HG03135 (cell line): ENCODE measurements around the gene UCK2.

Experiments used
- ATAC-seq: cut with Tn5 transposase; IDR thresholded peaks from one replicate; pipeline ENCODE4 v1.9.1; 2021; ENCODE audit warnings: mild to moderate bottlenecking, moderate library complexity; ENCODE audit not compliant: unreplicated experiment

Gene UCK2

DNA sequence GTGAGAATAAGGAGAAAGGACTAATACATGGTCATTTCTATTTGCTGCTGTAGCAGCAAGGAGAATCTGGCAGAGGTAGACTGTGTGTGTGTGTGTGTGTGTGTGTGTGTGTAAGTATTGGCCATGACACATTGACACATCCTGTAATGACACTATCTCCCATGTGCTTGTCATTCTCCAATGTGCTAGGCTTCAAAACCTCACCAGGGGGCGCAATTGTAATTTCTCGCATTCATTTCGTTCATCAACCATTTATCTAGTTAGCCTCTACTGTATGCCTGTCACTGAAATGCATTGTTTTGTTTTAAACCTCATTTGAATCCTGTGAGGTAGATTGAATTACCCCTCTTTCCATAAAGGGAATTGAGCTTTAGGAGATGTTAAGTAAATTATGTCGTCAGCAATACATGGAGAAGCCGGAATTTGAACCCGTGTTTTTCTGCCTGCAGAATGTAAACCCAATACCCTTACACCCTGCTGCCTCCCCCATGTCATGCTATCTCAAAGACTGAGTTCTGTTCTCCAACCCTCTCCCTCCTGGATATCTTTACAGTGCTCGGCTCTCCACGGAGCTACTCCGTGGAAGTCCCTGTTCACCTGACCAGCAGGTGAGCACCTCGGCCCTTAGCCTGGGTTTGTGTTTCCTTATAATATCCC is 100.8 kb downstream of the UCK2 start:
- no peak for ATAC-seq

DNA sequence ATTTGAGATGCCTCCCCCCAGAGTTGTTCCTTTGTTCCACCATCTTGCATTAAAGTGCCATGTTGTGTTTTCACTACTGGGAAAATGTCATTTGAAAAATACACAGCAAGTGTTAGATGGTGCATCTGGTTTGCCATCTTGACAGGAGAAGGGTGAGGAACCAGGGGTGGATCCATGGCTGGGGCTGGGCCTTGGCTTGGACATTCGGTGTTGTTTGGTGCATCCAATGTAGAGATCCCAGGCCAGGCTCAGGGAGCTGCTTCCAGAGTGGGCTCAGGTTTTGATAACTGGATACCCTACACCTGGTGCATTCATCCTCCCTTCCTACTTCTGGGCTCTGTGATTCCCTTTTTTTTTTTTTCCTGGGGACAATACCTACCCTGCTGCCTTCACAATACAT is 103.5 kb downstream of the UCK2 start:
- no peak for ATAC-seq

DNA sequence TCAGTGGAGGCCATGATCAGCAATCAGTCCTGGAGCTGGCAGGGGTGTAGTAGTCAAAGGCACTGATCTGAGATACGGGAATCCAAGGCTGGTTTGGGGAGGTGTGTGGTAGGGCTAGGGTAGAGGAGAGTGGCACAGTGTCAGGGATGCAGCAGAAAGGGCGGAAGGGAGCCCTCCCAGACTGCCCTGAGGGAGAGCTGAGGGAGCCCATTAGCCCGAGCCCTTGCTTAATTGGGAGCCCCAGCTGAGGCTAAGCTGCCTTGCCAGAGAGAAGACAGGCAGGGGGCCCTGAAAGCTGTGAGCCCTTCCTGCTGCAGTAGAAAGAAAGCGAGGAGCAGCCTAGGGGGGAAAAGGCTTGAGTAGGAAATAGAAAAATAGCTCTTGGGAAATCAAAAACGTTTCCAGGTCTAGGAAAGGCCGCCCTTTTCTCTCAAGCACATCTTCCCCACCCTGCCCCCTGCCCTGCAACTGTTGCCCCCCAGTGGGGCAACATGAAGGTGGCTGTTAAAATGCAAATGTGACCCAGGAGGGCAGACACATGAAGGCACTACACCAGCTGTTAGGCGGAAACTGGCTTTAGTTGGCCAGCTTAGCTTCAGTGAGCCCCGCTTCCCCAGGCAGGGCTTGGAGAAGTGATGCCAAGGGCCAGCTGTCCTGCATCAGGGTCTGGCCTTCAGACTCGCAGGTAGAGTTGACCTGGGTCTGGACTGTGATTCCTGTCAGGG is 106.2 kb downstream of the UCK2 start:
- ATAC-seq, result no peak

DNA sequence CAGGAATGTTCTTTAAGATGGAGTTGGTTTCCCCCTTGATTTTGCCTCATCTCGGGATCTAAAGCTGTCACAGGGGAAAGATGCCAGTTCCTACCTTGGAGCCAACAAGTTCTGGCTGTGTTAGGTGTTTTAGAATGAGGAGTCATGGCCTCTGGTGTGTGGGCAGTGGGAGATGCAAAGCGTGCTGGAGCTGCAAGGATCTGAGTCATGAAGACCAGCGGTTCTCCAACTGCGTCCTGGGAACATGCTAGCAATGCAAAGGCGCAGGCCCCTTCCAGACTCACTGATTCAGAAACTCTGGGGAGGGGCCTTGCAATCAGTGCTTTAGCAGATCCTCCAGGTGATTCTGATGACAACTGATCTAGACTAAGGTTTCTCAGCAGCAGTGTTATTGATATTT is 109.1 kb downstream of the UCK2 start:
- ATAC-seq, result no peak

DNA sequence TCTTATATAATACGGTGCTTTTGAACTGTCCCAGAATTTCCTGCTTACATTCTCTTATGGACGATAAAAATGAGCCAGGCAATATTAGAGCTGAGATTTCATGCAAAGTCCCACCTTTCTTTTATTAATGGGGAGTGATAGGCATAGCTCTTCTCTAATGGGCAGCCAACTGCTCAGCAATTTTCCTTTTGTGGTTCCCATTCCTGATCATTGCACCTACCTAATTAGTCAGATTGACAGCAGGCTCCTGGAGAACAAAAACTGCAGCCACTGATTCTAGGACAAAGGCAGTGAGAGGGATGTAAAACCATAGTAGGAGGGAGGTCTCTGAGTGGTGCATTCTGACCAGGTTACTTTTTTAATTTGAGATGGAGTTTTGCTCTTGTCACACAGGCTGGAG is 110.4 kb downstream of the UCK2 start:
- ATAC-seq, result no peak

DNA sequence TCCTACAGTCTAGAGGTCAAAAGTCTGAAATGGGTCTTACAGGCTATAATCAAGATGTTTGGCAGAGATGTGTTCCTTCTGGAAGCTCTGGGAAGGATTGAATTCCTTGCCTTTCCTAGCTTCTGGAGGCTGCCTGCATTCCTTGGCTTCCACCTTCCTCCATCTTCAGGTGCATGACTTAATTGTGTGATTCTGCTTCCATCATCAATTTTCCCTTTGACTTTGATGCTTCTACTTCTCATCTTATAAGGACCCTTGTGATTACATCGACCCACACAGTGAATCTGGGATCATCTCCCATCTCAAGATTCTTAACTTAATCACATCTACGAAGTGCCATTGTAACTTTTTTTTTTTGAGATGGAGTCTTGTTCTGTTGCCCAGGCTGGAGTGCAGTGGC is 111.4 kb downstream of the UCK2 start:
- no peak for ATAC-seq

DNA sequence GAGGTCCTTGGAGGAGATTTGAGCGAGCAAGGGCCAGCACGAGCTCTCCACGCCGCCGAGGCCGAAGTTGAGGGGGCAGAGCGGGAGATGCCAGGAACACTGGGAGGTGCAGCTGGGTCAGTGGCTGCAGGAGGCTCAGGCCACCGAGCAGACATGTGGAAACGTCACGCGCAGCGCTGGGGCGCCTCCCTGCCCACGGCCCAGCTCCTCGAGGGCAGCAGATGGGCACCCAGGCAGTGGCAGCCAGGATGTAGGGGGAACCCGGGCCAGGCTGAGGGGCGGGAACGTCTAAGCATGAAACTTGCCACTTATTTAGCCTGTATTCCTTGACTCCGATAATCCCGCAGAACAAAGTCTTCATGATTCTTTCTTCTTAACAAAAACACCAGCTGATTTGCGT is 114.1 kb downstream of the UCK2 start:
- no peak for ATAC-seq

DNA sequence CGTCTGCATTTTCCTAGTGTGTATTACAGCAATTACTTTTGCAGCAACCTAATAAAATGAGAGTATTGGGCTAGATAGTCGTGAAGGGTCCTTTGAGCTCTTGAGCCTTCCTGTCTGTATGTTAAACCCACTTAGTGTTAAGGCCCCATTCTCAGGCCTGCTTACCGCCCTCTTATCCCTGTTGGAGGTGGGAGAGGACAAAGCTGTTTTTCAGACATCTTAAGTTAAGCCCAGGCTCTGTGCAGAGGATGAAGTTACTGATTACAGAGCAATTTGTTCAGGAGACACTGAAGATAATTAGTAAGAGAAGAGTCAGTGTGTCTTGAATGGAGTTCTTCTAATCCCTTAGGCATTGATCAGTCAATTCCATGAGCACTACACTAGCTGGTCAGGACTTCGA is 114.6 kb downstream of the UCK2 start:
- ATAC-seq, result no peak

DNA sequence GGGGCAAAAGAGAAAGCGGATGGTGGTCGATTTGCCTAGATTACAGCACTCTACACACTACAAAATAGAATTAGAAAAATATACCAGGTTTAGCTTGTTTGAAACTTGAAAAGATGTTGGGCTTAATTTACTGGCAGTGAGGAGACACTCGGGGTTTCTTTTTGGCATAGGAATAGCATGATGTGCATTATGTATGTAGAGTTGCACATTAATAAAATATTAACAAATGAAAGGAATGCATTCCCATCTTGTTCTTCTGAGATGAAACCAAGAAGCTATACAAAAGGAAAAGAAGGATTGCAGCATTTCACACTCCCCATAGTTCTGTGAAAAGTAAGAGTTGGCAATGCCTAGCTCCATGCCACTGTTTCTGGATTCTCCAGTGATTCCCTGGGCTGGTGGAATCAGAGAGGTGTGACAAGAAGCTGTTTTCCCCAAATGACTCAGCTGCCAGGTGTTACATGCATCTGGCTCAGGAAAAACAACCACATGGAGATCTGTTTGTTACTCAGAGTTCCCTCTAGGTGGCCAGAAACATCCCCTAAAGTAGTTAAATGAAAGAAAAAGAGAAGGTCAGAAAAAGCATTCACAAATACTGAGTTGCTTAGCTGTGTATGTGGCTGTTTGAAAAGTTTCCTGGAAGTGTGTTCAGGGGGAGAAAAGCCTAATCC is 115.6 kb downstream of the UCK2 start:
- no peak for ATAC-seq

DNA sequence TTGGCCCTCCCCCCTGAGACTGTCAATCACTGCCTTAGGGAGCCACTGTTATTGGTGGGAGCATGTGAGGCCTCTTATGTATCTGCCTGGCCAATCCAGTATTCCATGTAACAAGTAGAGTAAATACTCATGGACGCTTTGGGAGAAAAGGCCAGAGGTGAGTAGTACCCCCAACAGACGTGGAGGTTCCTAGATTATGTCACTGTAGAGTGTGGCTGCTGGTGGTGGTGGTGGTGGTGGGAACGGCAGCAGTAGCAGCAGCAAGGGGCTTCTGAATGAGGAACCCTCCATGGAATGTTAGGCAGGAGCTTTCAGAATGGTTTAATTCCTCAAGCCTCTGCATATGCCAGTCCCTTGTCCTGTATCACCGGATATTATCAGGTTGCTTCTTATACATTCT is 118.5 kb downstream of the UCK2 start:
- ATAC-seq, result no peak

DNA sequence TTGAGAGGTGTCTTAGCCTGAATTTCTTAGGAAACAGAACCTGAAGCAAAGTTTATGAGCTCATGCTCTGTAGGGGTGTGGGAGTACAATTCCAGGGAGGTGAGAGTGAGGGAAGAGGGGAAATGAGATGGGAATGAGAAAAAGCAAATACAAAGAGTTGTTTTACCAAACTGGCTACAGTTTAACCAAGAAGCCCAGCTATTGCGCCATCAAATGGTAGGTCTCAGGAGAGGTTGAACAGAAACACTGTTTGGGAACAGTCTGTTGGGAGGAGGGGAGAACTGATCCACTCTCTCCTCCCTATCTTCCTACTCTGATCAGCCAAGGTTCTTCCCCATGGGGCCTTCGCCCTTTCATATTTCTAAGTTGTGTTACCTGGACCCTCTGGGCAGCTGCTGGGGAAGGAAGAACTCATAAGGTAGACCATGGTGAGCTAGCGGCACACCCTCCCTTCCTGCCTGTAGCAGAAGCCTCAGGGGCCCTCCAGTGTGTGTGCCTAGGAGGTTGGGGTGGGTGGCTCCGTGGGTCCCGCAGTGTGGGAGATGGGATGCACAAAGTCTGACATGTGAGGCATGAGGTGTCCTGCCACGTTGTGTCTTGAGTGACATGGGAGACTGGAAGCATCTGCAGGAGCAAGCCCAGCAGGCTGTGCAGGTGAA is 120.5 kb downstream of the UCK2 start:
- no peak for ATAC-seq

DNA sequence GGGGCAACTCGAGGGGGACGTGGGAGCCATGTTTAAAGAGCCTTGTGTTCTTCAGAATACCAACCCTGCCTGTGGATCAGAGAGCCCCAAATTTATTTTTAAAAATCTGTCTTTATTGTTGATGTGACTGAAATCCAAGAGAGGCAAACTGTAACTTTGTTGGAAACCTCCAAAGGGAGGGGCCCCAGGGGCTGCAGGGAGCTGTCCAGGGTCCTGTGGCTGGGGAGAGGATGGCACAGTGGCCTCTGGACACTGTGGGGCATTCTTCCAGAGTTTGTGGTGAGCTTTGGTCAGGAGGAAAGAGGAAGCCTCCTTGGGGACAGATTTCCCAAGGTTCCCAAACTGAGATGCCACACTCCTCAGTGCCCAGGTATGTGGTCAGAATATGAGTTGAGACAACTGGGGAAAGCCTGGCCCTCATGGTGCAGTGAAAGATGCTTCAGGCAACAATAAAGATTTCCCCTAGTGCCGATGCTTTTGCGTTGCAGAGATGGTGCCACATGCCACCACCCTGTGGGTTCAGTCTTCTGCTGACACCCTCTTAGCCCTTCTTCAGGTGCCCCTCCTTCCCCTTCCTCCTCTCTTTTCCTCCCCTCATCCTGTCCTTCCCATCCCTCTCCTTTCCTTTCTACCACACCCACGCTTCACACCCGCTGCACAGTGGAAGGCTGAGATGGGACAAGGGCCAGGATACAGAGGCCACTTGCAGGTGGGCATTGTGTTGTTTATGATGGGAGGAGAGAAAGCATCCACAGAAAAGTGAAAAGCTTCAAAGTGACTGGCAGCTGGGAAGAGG is 122.1 kb downstream of the UCK2 start:
- no peak for ATAC-seq

DNA sequence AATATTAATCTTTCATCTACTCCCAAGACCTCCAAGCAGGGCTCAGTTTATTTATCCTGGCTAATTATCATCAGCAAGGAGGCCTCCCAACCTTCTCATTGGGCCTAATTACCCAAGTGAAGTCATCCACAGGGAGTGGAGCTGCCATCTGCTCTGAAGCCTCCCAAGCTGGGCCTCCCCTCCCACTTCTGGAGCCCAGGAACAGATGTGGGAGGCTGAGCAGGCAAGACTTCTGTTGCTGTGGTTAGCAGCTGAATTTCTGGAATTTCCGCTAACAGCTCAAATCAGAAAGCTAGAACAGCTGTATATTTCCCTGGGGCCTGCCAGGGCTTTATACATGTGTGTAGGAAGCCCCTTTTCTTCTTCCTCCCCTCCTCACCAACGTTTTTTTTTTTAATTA is 127.5 kb downstream of the UCK2 start:
- no peak for ATAC-seq

DNA sequence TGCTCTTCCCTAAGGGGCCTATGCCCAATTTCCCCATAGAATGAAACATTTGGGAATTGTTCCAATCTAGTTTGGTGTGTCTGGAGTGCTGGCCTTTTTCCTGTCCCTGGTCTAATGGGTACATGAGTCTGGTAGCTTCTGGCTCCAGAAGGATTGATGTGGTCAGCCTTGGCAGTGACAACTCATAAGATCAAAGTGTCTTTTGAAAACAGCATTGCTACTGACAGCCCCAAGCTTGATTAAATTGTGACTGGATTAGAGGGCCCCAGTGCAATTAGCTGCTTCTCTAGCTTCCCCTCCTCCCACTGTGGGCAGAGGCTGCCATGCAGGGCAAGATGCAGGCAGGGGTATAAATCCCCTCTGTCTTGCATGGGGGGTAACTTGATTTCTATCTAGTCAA is 130.9 kb downstream of the UCK2 start:
- ATAC-seq, result no peak

DNA sequence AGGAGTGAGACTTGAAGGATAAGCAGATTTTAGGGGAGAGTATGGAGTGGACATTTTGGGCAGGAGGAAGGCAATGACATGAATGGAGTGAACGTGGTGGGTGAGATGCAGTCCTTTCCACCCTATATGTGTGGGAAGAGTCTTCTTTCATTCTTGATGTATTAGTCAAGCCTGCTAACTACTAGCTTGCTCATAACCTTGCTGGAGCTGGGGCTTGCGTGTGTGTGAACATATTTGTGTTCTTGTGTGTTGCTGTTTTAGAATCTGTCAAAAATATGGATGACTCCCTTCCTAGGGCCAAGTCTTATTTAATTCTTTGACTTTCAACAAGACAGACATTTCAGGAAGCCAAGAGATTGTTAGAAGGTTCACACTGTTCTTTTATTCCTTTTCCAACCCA is 132.7 kb downstream of the UCK2 start:
- no peak for ATAC-seq

DNA sequence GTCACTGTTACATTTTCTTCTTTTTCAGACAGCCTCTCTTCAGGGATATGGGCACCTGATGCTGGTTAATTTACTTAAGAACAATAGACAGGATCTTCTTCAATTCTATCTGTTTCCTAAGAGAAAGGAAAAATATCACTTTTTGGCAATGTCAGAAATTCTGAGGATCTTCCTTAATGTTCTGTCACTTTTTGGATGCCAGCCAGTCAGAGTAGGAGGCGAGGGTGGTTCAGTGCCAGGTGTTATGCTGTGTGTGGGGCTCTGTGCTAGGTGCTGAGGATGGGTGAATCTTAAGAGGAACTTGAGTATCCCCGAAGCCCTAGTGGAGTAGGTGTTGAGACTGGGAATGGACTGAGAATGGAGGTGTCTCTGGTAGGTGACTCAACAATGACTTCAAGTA is 133.5 kb downstream of the UCK2 start:
- ATAC-seq, result no peak
